HEK293T (cell line): ENCODE measurements around the gene SCAMP4.

Experiments
- FOXM1 ChIP-seq: fragments of 450-650 bp; IDR thresholded peaks from 2 replicates; pipeline ENCODE4 v1.6.1; 2017; ENCODE audit warnings: mild to moderate bottlenecking, borderline replicate concordance
- TARDBP ChIP-seq: fragments of 450-650 bp; IDR thresholded peaks from 2 replicates; pipeline ENCODE4 v1.6.1; 2016

GRCh38 chr19:1944088-1944915 is 39.1 kb downstream of the SCAMP4 start:
- TF ChIP-seq FOXM1 = no peak
- no peak for TF ChIP-seq TARDBP
